GM12873 (cell line): ENCODE measurements around the gene UGT1A1.

Source experiments
- CTCF ChIP-seq: IDR thresholded peaks from 2 replicates; pipeline ENCODE4 v1.5.1; 2012; ENCODE audit warnings: low read depth, mild to moderate bottlenecking, moderate library complexity, low read length, control low read depth; ENCODE audit not compliant: insufficient read depth; ENCODE audit errors: missing control alignments

UGT1A1 gene

DNA sequence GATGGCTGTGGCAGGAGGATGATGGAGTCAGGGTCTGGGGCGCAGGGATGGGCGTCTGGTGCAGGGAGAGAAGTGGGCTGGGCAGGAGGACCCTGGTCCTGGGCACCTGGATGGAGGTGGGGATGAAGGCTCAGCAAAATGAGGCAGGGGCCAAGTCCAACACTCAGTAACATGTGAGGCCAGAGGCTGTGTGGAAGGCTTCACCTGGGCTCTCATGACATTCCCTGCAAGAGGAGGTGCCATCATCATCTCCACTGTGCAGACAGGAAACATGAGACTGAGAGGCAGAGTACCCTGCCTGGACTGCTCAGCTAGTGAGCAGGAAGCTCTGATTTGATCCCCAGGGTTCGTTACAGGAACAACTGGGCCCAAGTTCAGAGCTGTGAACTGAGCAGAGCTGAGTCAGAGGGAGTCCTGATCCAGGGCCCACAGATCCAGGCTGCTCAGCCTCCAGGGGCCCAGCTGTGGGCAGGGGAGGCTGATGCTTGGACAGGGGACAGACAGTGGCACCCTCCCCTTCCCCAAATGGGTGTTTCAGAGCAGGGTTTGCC lies 57.4 kb downstream of the UGT1A1 start:
- TF ChIP-seq CTCF, result no peak

DNA sequence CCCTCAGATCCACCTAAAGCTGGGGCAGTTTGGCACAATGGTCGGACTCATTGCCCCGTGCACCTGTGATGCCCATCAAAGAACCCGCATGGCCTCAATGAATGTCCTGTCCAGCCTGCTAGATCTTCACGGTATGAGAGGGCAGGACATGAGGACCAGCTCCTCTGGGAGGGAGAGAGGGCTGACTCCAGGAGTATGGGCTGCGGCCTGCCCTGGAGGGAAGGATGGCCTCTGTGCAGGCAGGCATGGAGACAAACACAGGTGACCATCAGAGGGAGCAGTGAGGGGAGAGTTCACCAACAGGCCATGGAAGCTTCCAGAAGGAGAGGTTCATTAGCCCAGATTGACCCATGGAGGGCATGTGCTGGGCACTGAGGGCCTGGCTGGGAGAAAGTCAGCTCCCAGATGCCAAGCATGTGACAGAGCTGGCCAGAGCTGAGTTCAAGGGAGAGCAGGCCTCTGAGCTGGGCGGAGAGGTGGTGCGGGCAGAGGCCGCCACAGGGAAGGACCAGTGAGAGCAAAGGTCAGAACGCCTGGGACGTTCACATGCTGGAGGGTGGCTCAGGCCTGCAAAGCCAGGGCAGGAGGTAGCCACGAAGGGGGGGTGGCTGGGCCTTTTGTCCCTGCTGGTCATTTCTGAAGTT lies 58.0 kb downstream of the UGT1A1 start:
- no peak for TF ChIP-seq CTCF

DNA sequence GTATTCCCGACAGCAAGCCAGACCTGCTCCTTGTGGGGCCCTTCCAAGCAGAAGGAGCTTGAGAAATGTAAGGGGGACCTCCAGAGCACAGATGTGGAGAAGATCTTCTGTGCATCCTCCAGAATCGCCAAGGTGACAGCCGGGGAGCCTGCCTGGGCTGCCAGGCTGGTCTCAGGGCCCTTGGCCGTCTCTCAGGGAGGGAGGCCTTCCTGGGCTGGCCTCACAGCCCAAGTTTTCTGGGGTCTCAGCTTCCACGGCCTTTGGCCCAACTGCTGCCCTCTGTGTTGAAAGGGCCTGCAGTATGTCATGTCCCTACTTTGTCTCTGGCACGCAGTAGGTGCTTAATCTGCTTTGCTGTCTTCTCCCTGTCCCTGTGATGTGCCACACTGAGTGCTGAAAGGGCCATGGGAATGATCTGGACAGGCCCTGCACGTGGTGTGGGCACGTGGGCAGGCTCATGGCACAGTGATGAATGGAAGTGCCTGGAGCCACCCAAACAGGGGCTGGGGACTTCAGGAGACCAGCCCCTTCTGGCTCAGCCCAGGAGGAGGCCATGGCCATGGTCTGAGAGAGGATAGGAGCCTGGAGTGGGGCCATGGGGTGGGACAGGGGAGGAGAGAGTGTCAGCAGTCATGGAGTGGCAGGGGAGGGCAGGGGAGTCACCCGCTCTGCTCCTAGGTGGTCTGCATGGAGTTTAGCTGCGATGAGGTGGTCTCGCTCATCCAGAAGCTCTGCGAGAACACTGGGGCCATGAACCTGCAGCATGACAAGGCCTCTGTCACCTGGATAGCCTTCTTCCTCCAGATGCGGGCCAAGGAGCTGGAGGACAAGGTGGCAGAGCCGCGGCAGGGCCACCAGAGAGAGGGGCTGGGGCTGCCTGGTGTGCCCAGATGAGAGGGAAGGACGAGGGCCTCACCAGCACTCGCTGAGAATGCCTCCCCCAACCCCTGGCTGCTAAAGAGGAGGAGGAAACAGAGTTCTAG lies 58.9 kb downstream of the UGT1A1 start:
- no peak for TF ChIP-seq CTCF

GRCh38 chr2:233819884-233820773 lies 60.1 kb downstream of the UGT1A1 start:
- TF ChIP-seq CTCF, result no peak

- no peak for TF ChIP-seq CTCF
Measured at GRCh38 chr2:233820774-233821105, 60.7 kb downstream of the UGT1A1 start.

DNA sequence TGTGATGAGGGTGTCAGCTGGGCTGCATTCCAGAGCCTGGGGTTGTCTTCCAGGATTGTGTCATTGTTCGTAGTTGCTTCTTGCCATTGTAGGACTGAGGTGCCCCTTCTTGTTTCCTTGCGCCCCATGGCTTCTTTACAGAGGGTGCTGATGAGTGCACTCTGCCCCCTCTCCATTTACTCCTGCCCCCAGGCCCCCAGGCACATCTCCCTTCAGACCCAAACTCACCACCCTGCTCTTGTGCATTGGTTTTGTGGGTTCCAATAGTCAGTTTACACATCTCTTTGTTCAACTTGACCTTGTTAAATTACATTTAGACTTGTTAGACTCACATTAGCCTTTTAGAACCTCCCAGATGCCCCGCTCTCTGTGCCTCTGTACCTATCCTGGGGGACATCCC lies 61.1 kb downstream of the UGT1A1 start:
- no peak for TF ChIP-seq CTCF
